ENCODE results near the gene CARMIL1. TPM values are rescaled to one million over a fixed set of nuclear protein-coding genes. Genes with fewer than 3 reads are reported as not detected.

Gene CARMIL1
- total RNA-seq, 2 experiments from 2014 or later = 6.0 to 6.8 TPM

DNA sequence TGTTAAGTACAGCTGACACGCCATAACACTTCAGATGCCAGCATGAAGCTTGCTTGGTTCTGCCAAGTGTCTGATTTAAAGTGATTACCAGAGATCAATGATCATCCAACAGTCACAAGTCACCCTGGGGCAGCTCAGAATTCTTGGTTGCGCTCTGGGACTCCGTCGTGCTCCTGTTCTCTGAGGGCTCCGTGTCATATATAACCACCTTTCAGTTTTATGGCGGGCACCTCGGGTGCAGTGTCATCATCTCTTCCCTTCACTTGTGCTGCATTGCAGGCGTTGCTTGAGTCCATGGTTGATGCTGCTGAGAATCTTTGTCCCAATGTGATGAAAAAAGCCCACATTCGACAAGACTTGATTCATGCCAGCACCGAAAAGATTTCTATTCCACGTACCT lies 271.5 kb downstream of the CARMIL1 start:
- Mint-ChIP-seq H3K9me3 (no peaks in the 10 kb centered on the region), H3K36me3 (no peaks in the 10 kb centered on the region), H3K27me3 (no peaks in the 10 kb centered on the region), H3K4me3 (no peak overlapping the region), H3K27ac (no peak overlapping the region), H3K4me1 (no peaks in the 10 kb centered on the region)
- POLR2A ChIA-PET = no interaction called here
- DNase-seq (no peak), ATAC-seq (ENCODE audit: low read depth) (no peak)

DNA sequence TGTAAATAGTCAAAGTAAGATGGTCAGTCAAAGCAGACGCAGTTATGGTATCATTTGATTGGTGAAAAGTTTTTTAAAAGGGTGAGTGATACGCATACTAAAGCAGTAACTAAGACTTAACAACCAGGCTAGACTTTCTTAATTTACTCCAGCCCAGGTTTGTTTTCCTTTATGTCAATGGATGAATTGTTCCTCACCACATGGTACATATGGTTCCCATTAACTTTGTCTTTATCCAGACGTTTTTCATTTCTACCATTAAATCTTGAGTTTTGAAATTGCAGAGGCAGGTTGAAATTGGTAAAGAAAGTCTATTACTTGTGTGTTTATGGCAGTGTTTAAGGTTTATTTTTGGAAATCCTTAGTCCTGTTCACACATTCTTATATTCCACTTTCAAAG lies 274.3 kb downstream of the CARMIL1 start:
- H3K9me3 Mint-ChIP-seq = no peaks in the 10 kb centered on the region
- H3K27ac Mint-ChIP-seq = no peak overlapping the region
- no peak for DNase-seq
- H3K36me3 Mint-ChIP-seq = peaks cover 1% of the 10 kb centered on the region
- POLR2A ChIA-PET = no interaction called here
- H3K4me3 Mint-ChIP-seq = no peak overlapping the region
- no peaks in the 10 kb centered on the region for H3K27me3 Mint-ChIP-seq
- H3K4me1 Mint-ChIP-seq = peaks cover 2% of the 10 kb centered on the region
- no peak for ATAC-seq (ENCODE audit: low read depth)

DNA sequence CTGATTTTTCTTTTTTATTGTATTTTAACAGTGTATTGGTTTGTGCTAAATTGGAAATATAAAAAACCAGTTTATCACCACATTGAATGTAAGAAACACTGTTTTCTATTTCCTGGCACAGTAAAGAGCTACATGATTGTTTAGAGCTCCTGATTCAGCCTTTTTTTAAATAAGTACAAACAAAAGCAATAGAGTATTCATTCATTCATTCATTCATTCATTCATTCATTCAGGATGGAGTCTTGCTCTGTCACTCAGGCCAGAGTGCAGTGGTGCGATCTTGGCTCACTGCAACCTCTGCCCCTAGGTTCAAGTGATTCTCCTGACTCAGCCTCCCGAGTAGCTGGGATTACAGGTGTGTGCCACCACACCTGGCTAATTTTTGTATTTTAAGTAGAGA lies 276.0 kb downstream of the CARMIL1 start:
- Mint-ChIP-seq H3K27me3 (no peaks in the 10 kb centered on the region), H3K4me3 (no peak overlapping the region), H3K4me1 (peaks cover 2% of the 10 kb centered on the region), H3K27ac (no peak overlapping the region), H3K36me3 (peaks cover 1% of the 10 kb centered on the region), H3K9me3 (no peaks in the 10 kb centered on the region)
- DNase-seq (no peak), ATAC-seq (ENCODE audit: low read depth) (no peak)
- POLR2A ChIA-PET = interaction anchor here (0.8 kb wide), 1 partner anchor 332 kb away, joined by 3 read pairs; no protein-coding TSS in a partner anchor

DNA sequence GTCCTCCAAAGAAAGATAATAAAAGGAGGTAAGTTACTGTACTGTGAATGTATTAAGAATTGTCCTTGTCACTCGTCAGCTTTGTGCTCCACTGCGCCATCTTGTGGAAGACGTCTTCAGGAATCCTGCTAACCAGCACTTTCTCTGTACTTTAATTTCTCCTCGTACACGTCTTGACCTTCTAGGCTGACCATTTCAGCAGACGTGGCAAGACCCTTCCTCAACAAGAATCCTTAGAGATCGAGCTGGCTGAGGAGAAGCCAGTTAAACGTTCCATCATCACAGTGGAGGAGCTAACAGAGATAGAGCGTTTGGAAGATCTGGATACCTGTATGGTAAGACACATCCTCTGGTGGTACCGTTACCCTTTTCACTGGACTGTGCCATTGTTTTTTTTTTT lies 277.3 kb downstream of the CARMIL1 start:
- Mint-ChIP-seq H3K27me3 (no peaks in the 10 kb centered on the region), H3K4me1 (peaks cover 2% of the 10 kb centered on the region), H3K9me3 (no peaks in the 10 kb centered on the region), H3K27ac (no peak overlapping the region), H3K36me3 (peaks cover 1% of the 10 kb centered on the region), H3K4me3 (no peak overlapping the region)
- peak; percentile 45 for ATAC-seq (ENCODE audit: low read depth)
- DNase-seq = peak; percentile 71
- POLR2A ChIA-PET = interaction anchor here (0.9 kb wide), 1 partner anchor 278 kb away, joined by 3 read pairs; the partner anchor contains the start of gene CARMIL1

DNA sequence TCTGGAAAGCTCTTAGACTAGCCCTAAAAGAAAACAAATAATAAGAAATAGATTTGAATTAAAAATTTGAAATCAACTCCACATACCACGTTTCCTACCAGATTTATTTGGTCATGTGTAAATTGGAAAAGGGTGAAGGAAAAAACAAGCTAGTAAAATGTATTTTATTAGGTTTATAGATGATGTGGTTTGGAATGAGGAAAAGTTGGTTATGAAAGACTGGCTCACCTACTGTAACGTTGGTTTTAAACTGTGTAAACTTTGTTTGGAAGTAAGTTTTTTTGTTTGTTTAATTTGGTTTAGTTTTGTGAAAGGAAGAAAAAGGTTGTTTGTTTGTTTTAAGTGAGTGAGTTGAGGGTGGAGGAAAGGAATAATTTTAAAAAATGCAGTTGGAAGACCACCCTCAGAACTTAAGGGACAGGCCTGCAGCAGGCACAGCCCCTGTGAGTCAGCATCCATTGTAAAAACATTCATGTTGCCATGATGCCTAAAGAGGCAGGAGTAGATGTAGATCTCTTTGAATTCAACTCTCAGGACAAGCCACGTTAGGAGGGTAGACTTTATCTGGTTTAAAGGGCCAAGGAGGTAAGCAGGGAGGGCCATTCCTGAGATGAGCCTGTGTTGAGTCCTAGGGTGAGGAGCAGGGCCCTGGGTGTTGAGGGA lies 279.1 kb downstream of the CARMIL1 start:
- DNase-seq = no peak
- H3K9me3 Mint-ChIP-seq = no peaks in the 10 kb centered on the region
- no peak overlapping the region for H3K27ac Mint-ChIP-seq
- no peaks in the 10 kb centered on the region for H3K27me3 Mint-ChIP-seq
- H3K4me3 Mint-ChIP-seq = no peak overlapping the region
- H3K4me1 Mint-ChIP-seq = peaks cover 2% of the 10 kb centered on the region
- no peak for ATAC-seq (ENCODE audit: low read depth)
- POLR2A ChIA-PET = no interaction called here
- peaks cover 1% of the 10 kb centered on the region for H3K36me3 Mint-ChIP-seq

DNA sequence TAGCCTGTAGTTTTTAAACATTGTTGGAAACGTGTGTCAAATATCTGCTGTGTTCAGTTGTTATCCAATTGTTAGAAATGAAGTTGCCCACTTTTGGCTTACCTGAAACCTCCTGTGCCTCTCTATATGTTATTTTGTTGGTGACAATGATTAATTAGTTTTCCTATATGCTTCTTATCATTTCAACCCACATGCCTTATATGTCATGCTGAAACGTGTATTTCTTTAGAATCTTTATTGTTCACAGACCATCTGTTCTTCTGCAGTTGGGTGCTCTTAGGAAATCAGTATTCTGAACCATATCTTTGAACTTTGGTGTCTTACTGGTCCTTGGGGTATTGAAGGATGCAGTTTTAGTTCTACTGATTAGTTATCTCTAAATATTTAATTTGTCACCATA lies 281.7 kb downstream of the CARMIL1 start:
- no peak for ATAC-seq (ENCODE audit: low read depth)
- peaks cover 3% of the 10 kb centered on the region for H3K36me3 Mint-ChIP-seq
- H3K4me3 Mint-ChIP-seq = no peak overlapping the region

DNA sequence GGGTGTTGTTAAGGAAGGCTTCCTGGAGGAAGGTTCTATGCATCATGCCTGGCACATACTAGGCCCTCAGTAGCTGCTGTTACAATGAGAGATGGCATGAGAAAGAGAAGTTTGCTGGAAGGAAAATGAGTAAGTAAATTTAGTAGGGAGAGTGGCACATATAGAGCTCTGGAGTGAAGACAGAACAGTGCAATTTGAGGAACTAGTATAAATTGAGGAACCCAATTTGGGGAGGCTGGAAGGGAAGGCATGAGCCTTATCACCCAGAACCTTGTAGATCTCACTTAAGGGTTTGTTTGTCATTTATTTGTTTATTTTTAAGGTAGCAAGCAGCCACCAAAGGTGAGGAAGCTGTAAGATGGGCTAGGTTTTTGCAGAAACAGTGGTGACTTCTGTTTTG lies 285.8 kb downstream of the CARMIL1 start:
- ATAC-seq (ENCODE audit: low read depth) = no peak
- POLR2A ChIA-PET = no interaction called here
- Mint-ChIP-seq H3K4me1 (no peaks in the 10 kb centered on the region), H3K36me3 (peaks cover 3% of the 10 kb centered on the region), H3K9me3 (no peaks in the 10 kb centered on the region), H3K27ac (no peak overlapping the region), H3K4me3 (no peak overlapping the region), H3K27me3 (no peaks in the 10 kb centered on the region)
- no peak for DNase-seq

More for the DNA sequence above, 281.7 kb downstream of the CARMIL1 start:
- H3K27me3 Mint-ChIP-seq = no peaks in the 10 kb centered on the region
- DNase-seq = no peak
- POLR2A ChIA-PET = no interaction called here
- no peaks in the 10 kb centered on the region for H3K9me3 Mint-ChIP-seq
- H3K4me1 Mint-ChIP-seq = peaks cover 2% of the 10 kb centered on the region
- H3K27ac Mint-ChIP-seq = no peak overlapping the region

DNA sequence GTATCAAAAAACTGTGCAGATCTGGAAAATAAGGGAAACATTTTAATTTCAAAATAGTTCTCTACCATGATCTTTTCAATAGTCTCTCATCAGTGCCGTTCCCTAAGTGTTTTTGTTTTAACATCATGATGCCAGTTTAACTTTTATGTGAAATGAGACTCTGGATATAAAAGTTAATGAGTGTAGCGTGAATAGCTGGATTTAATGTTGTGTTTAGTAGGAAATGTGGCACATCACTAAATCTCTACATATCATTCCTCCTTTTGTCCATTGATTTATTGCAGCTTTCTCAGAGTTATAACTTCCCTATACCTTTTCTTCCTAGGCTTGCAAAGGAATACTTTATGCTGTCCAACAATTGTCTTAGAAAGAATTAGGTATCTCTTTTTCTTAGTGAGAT lies 291.4 kb downstream of the CARMIL1 start:
- Mint-ChIP-seq H3K27me3 (no peaks in the 10 kb centered on the region), H3K9me3 (no peaks in the 10 kb centered on the region), H3K36me3 (peaks cover 3% of the 10 kb centered on the region), H3K4me3 (no peak overlapping the region), H3K4me1 (no peaks in the 10 kb centered on the region), H3K27ac (no peak overlapping the region)
- no peak for ATAC-seq (ENCODE audit: low read depth)
- DNase-seq = no peak
- POLR2A ChIA-PET = no interaction called here

DNA sequence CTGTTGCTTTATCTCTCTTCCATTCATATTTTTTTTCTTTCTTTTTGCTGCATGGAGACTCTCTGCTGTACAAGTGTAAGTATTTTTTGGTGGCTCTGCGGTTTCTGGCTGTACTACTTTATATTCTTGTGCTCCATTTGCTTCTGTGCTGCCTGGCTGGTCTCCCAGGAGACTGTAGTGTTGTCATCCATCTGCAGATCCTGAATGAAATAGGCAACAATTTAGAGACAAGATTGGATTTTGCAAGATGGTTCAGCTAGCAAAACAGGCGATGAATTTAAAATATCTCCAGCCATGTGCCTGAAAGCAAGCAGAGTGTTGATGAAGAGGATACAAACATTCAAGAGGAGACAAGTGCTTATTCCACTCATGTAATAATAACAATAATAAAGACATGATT lies 297.7 kb downstream of the CARMIL1 start:
- no peak overlapping the region for H3K4me3 Mint-ChIP-seq
- no peak overlapping the region for H3K27ac Mint-ChIP-seq
- no peak for ATAC-seq (ENCODE audit: low read depth)
- no peak for DNase-seq
- peaks cover 5% of the 10 kb centered on the region for H3K36me3 Mint-ChIP-seq
- H3K27me3 Mint-ChIP-seq = no peaks in the 10 kb centered on the region
- peaks cover 2% of the 10 kb centered on the region for H3K9me3 Mint-ChIP-seq
- peaks cover 14% of the 10 kb centered on the region for H3K4me1 Mint-ChIP-seq
- POLR2A ChIA-PET = no interaction called here

DNA sequence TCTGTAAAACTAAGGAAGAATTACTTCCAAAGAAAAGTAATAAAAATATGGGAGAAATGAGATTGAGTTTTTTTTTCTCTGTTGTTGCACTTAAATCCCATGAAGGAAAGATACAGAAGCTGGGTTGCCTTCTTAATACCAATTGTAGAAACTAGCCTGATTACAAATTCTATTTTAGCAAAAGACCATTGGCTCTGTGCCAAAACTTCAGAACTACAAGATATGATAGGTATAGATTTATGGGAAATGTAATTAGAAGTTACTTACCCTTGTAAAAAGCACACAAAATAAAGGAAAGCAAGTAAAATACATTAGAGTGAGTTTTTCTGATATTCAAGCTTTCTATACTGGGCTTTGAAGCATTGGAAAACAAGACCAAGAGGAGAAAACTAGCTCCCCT lies 299.4 kb downstream of the CARMIL1 start:
- Mint-ChIP-seq H3K4me3 (no peak overlapping the region), H3K27ac (no peak overlapping the region), H3K36me3 (peaks cover 15% of the 10 kb centered on the region), H3K4me1 (peaks cover 29% of the 10 kb centered on the region), H3K27me3 (no peaks in the 10 kb centered on the region), H3K9me3 (peaks cover 5% of the 10 kb centered on the region)
- POLR2A ChIA-PET = no interaction called here
- ATAC-seq (ENCODE audit: low read depth) (no peak), DNase-seq (no peak)

DNA sequence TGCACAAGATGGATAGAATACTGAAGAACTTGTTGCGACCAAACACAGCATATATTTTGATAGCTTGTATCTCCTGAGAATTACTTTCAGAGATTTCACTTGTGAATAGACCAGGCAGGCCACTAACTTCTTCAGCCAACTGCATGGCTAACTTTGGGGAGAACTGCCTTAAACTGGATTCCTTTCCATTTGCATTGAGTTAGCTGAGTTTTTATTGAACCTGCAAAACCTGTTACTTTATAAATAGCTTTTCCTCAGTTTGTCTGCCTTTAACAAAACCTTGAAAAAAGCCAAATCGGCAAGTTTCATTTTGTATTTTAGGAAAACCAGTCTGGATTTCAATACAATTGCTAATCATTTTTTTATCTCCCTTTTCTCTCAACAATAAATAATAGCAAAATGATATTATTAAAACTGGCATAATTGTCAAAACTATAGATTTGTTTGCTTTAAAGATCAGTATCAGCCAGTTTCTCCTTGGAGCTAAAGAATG lies 300.3 kb downstream of the CARMIL1 start:
- DNase-seq = no peak
- POLR2A ChIA-PET = no interaction called here
- H3K4me3 Mint-ChIP-seq = no peak overlapping the region
- H3K27ac Mint-ChIP-seq = no peak overlapping the region
- ATAC-seq (ENCODE audit: low read depth) = no peak
- peaks cover 5% of the 10 kb centered on the region for H3K9me3 Mint-ChIP-seq
- H3K36me3 Mint-ChIP-seq = peaks cover 15% of the 10 kb centered on the region
- H3K4me1 Mint-ChIP-seq = peaks cover 29% of the 10 kb centered on the region
- H3K27me3 Mint-ChIP-seq = no peaks in the 10 kb centered on the region

DNA sequence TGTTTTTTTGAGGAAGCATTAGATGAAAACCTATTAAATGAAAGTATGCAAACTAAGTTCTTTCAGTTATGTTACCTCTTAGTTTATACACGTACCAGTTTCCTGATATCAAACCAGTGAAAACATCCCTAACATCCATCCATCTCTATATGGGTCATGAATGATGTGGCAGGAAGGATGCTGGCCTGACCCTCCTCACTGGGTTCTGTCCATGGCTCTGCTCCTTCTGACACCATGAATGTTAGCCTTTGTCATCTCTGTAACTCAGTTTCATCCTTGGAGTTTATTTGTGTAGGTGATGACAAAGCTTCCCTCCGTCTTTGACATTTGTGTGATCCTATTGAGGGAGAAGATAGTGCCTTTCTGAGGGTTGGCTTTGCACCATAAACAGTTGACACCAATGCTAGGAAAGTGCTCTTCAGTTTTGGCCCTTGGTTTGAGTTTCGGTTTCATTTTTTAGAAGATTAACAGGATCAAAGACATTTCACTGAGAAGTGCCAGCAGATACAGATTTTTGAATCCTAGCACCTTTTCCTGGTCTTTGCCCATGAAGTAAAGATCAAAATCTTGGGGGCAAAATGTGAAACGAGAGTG lies 300.8 kb downstream of the CARMIL1 start:
- peaks cover 5% of the 10 kb centered on the region for H3K9me3 Mint-ChIP-seq
- POLR2A ChIA-PET = no interaction called here
- peak; percentile 55 for ATAC-seq (ENCODE audit: low read depth)
- peaks cover 15% of the 10 kb centered on the region for H3K36me3 Mint-ChIP-seq
- no peaks in the 10 kb centered on the region for H3K27me3 Mint-ChIP-seq
- H3K4me3 Mint-ChIP-seq = peak overlapping the region; percentile 47
- H3K4me1 Mint-ChIP-seq = peaks cover 29% of the 10 kb centered on the region
- no peak for DNase-seq
- H3K27ac Mint-ChIP-seq = peak overlapping the region; percentile 79

DNA sequence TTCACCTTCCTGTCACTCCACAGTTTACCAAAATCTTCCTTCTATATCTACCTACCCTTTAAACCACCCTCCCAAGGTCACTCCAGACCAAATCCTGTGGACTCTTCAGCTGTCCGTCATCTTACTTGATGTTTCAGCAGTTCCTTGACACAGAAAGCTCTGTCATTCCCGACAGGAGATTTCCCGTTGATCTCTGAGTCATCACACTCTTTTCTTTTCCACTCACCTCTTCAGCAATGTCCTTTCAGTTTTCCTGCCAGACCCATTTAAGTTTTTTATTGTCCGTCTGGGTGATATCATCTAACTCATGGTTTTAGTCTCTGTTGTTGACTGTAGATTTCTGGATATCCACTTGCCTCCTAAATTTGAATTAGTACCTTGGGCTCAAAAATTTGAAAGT lies 302.9 kb downstream of the CARMIL1 start:
- POLR2A ChIA-PET = no interaction called here
- no peak overlapping the region for H3K4me3 Mint-ChIP-seq
- DNase-seq (no peak), ATAC-seq (ENCODE audit: low read depth) (no peak)
- H3K27me3 Mint-ChIP-seq = no peaks in the 10 kb centered on the region
- H3K4me1 Mint-ChIP-seq = peaks cover 29% of the 10 kb centered on the region
- H3K27ac Mint-ChIP-seq = peak overlapping the region; percentile 26
- peaks cover 15% of the 10 kb centered on the region for H3K36me3 Mint-ChIP-seq
- peaks cover 5% of the 10 kb centered on the region for H3K9me3 Mint-ChIP-seq

DNA sequence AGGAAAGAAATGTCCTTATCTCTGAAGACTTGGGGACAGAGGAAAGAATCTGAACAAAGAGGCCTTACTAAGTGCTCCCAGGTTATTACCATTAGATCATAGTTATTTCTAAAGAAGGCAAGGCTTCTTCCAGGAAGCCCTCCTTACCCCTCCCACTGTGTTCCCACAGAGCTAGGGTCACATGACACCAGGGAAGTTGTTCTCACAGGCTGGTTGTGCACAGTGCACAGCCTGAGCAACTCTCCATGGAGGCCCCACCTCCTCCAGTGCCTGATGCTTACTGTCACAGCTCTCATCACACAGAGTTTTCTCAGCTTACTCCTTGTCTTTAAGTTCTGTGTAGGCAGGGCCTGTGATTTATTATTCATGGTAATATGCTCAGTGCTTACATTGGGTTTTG lies 303.9 kb downstream of the CARMIL1 start:
- Mint-ChIP-seq H3K4me3 (peak overlapping the region; percentile 9), H3K27me3 (no peaks in the 10 kb centered on the region), H3K36me3 (peaks cover 15% of the 10 kb centered on the region), H3K4me1 (peaks cover 29% of the 10 kb centered on the region), H3K9me3 (peaks cover 5% of the 10 kb centered on the region), H3K27ac (peak overlapping the region; percentile 49)
- POLR2A ChIA-PET = no interaction called here
- peak; percentile 95 for ATAC-seq (ENCODE audit: low read depth)
- no peak for DNase-seq
